Aorta (tissue), 5 donors: Measurements from ENCODE around the gene RELL1. TPM values are rescaled to one million over a fixed set of nuclear protein-coding genes. Genes with fewer than 3 reads are reported as not detected.

ENCODE experiments used
- ATAC-seq: fragments of 200-7000 bp; cut with Tn5 transposase; one replicate; pipeline ENCODE4 v1.9.1; 2022; ENCODE audit warnings: moderate library complexity; ENCODE audit not compliant: low FRiP score
- DNase-seq, 2 donors: peaks; one replicate each; pipeline ENCODE4 v3.0.0-alpha.2; 2020
- H3K27ac ChIP-seq, 2 donors: one replicate each; pipeline ENCODE4 v1.5.1; 2013; ENCODE audit warnings: low read length in 2 of 2, mild to moderate bottlenecking in 2 of 2, moderate library complexity in 2 of 2, control low read depth in 1 of 2, inconsistent platforms in 1 of 2, low read depth in 1 of 2
- H3K27me3 ChIP-seq, 2 donors: one replicate each; pipeline ENCODE4 v1.6.1; 2013; ENCODE audit warnings: control low read depth in 1 of 2, low read length in 1 of 2, mild to moderate bottlenecking in 1 of 2, moderate library complexity in 1 of 2; ENCODE audit not compliant: insufficient read depth in 2 of 2, control insufficient read depth in 1 of 2
- H3K36me3 ChIP-seq, 2 donors: one replicate each; pipeline ENCODE4 v1.6.1; 2013; ENCODE audit warnings: control low read depth in 1 of 2, low read length in 1 of 2, mild to moderate bottlenecking in 1 of 2; ENCODE audit not compliant: insufficient read depth in 2 of 2, control insufficient read depth in 1 of 2
- H3K4me1 ChIP-seq, 2 donors: one replicate each; pipeline ENCODE4 v1.6.1; 2013; ENCODE audit warnings: low read length in 2 of 2, control low read depth in 1 of 2, mild to moderate bottlenecking in 1 of 2, moderate library complexity in 1 of 2; ENCODE audit not compliant: insufficient read depth in 2 of 2, control insufficient read depth in 1 of 2
- H3K4me3 ChIP-seq, 2 donors: one replicate each; pipeline ENCODE4 v1.5.1; 2013; ENCODE audit warnings: low read length in 2 of 2, control low read depth in 1 of 2, mild to moderate bottlenecking in 1 of 2
- H3K9me3 ChIP-seq: one replicate; pipeline ENCODE4 v1.6.1; 2013; ENCODE audit warnings: mild to moderate bottlenecking, low read length; ENCODE audit not compliant: control insufficient read depth
- WGBS, 2 donors: extraction: QIAGEN DNeasy Blood & Tissue Kit; methylation state at CpG; one replicate each; pipeline ENCODE4 v1.1.7; 2013; 5-methylcytosine and 5-hydroxymethylcytosine counted together
- intact Hi-C, 2 donors: fragments of 100-400 bp; cut with DNase I; formaldehyde crosslinking; loops; one replicate each; pipeline versions ENCODE4 v1.14.2 to v1.15.0; 2022
- polyA plus RNA-seq, 2 donors: library from polyadenylated mRNA; stranded (reverse); fragments of 200-250 nt; gene quantifications; one replicate each; pipeline ENCODE4 v1.2.3, GENCODE V29; 2013
- total RNA-seq, 2 donors: library from RNA; stranded (reverse); fragmentation: NEBNext Ultra II Directional; extraction: Animal tissue kit (Norgen Biotek cat#: 25700); gene quantifications; one replicate each; pipeline ENCODE4 v1.2.1, GENCODE V29; 2021
- donor health status: healthy with polysubstance abuse.
- donor health status: Bipolar disorder and iron deficiency.
- donor health status: DM: no; HTN: no; CAD: no.
- donor health status: DM: no; HTN: no; CAD: no.
- donor health status: DM: yes; HTN: yes; CAD: no.

The RELL1 gene
- total and polyA plus RNA-seq, 4 donors = 1.3 to 42.5 (median 17.3) TPM

- 42 to 48% methylated on average over 10 of the region's 10 CpGs for WGBS, 2 donors
- Histone ChIP-seq H3K4me3 (no peak overlapping the region), H3K4me1 (peaks cover 7 to 9% of the 10 kb centered on the region in 2 donors), H3K36me3 (no peaks in the 10 kb centered on the region), H3K27ac (peak overlapping the region in 1 of 2 donors; percentile 7), H3K27me3 (no peaks in the 10 kb centered on the region), H3K9me3 (no peaks in the 10 kb centered on the region)
- ATAC-seq (peak; percentile 59), DNase-seq (no peak)
- intact Hi-C loops = loop anchor here in 1 of 2 donors (2.0 kb wide), 1 partner anchor 19 kb away; no protein-coding TSS in a partner anchor
Observed at GRCh38 chr4:37665333-37666320, 20.5 kb downstream of the RELL1 start.

- intact Hi-C loops = no loop called here
- 65 to 66% methylated on average over 5 of the region's 5 CpGs for WGBS, 2 donors
- peaks cover 7 to 9% of the 10 kb centered on the region in 2 donors for H3K4me1 ChIP-seq
- no peak overlapping the region for H3K4me3 ChIP-seq
- H3K27me3 ChIP-seq = no peaks in the 10 kb centered on the region
- H3K9me3 ChIP-seq = no peaks in the 10 kb centered on the region
- H3K36me3 ChIP-seq = no peaks in the 10 kb centered on the region
- ATAC-seq = no peak
- DNase-seq = no peak
- H3K27ac ChIP-seq = peak overlapping the region in 1 of 2 donors; percentile 17
Observed at GRCh38 chr4:37664696-37665095, 21.5 kb downstream of the RELL1 start.

- no peaks in the 10 kb centered on the region for H3K27me3 ChIP-seq
- H3K9me3 ChIP-seq = no peaks in the 10 kb centered on the region
- no peak for DNase-seq
- H3K4me1 ChIP-seq = peaks cover 7 to 9% of the 10 kb centered on the region in 2 donors
- WGBS, 2 donors = 83 to 90% methylated on average over 7 of the region's 7 CpGs
- no peaks in the 10 kb centered on the region for H3K36me3 ChIP-seq
- intact Hi-C loops = no loop called here
- H3K27ac ChIP-seq = no peak overlapping the region
- no peak overlapping the region for H3K4me3 ChIP-seq
- ATAC-seq = no peak
Observed at GRCh38 chr4:37663552-37663951, 22.6 kb downstream of the RELL1 start.

- no peak for ATAC-seq
- intact Hi-C loops = no loop called here
- no peaks in the 10 kb centered on the region for H3K36me3 ChIP-seq
- no peaks in the 10 kb centered on the region for H3K27me3 ChIP-seq
- DNase-seq = no peak
- WGBS, 2 donors = 36 to 45% methylated on average over 5 of the region's 5 CpGs
- H3K27ac ChIP-seq = no peak overlapping the region
- H3K9me3 ChIP-seq = no peaks in the 10 kb centered on the region
- H3K4me1 ChIP-seq = peaks cover 7 to 9% of the 10 kb centered on the region in 2 donors
- H3K4me3 ChIP-seq = no peak overlapping the region
Observed at GRCh38 chr4:37662861-37663390, 23.2 kb downstream of the RELL1 start.

GRCh38 chr4:37662251-37662650 lies 23.9 kb downstream of the RELL1 start:
- Histone ChIP-seq H3K36me3 (no peaks in the 10 kb centered on the region), H3K27ac (no peak overlapping the region), H3K27me3 (no peaks in the 10 kb centered on the region), H3K4me3 (no peak overlapping the region), H3K4me1 (peaks cover 7 to 8% of the 10 kb centered on the region in 2 donors), H3K9me3 (no peaks in the 10 kb centered on the region)
- ATAC-seq (no peak), DNase-seq (no peak)
- WGBS, 2 donors = 9 to 41% methylated on average over 1 of the region's 1 CpG
- intact Hi-C loops = no loop called here

GRCh38 chr4:37661772-37662171 lies 24.4 kb downstream of the RELL1 start:
- H3K36me3 ChIP-seq = no peaks in the 10 kb centered on the region
- WGBS, 2 donors = 43 to 53% methylated on average over 3 of the region's 3 CpGs
- DNase-seq = no peak
- H3K27me3 ChIP-seq = no peaks in the 10 kb centered on the region
- H3K9me3 ChIP-seq = no peaks in the 10 kb centered on the region
- no peak overlapping the region for H3K4me3 ChIP-seq
- intact Hi-C loops = no loop called here
- H3K4me1 ChIP-seq = peaks cover 7% of the 10 kb centered on the region in 2 donors
- ATAC-seq = no peak
- no peak overlapping the region for H3K27ac ChIP-seq

- no peaks in the 10 kb centered on the region for H3K27me3 ChIP-seq
- WGBS, 2 donors = 93 to 95% methylated on average over 3 of the region's 3 CpGs
- H3K36me3 ChIP-seq = no peaks in the 10 kb centered on the region
- DNase-seq (no peak), ATAC-seq (no peak)
- intact Hi-C loops = no loop called here
- peaks cover 0 to 3% of the 10 kb centered on the region in 2 donors for H3K4me1 ChIP-seq
- H3K9me3 ChIP-seq = peaks cover 2% of the 10 kb centered on the region
- no peak overlapping the region for H3K27ac ChIP-seq
- H3K4me3 ChIP-seq = no peak overlapping the region
Observed at GRCh38 chr4:37659696-37660095, 26.5 kb downstream of the RELL1 start.

- no peaks in the 10 kb centered on the region for H3K27me3 ChIP-seq
- H3K4me3 ChIP-seq = no peak overlapping the region
- intact Hi-C loops = no loop called here
- no peak overlapping the region for H3K27ac ChIP-seq
- WGBS, 2 donors = 76 to 80% methylated on average over 4 of the region's 4 CpGs
- DNase-seq (no peak), ATAC-seq (no peak)
- no peaks in the 10 kb centered on the region for H3K4me1 ChIP-seq
- H3K9me3 ChIP-seq = peaks cover 2% of the 10 kb centered on the region
- no peaks in the 10 kb centered on the region for H3K36me3 ChIP-seq
Observed at GRCh38 chr4:37656649-37657048, 29.5 kb downstream of the RELL1 start.
